Measurements from ENCODE around the gene ZNF548. TPM values are rescaled to one million over a fixed set of nuclear protein-coding genes. Genes with fewer than 3 reads are reported as not detected.

Gene ZNF548
- total RNA-seq, 4 donors from 2014 or later: 20.3 to 29.3 (median 23.5) TPM

- no peak for TF ChIP-seq POLR2A (IDR thresholded peaks at IDR 0.05)
- TF ChIP-seq, protein P1, sequence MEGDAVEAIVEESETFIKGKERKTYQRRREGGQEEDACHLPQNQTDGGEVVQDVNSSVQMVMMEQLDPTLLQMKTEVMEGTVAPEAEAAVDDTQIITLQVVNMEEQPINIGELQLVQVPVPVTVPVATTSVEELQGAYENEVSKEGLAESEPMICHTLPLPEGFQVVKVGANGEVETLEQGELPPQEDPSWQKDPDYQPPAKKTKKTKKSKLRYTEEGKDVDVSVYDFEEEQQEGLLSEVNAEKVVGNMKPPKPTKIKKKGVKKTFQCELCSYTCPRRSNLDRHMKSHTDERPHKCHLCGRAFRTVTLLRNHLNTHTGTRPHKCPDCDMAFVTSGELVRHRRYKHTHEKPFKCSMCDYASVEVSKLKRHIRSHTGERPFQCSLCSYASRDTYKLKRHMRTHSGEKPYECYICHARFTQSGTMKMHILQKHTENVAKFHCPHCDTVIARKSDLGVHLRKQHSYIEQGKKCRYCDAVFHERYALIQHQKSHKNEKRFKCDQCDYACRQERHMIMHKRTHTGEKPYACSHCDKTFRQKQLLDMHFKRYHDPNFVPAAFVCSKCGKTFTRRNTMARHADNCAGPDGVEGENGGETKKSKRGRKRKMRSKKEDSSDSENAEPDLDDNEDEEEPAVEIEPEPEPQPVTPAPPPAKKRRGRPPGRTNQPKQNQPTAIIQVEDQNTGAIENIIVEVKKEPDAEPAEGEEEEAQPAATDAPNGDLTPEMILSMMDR (IDR thresholded peaks at IDR 0.05): no peak
- H3K4me3 ChIP-seq (ENCODE audit: low read depth, poor library complexity, severe bottlenecking): peak within 1 kb of the TSS; percentile 77
- intact Hi-C loops (cut with DNase I; ENCODE audit: low total_unique reads): no loop called here
- WGBS, 2 donors: 1% methylated on average over 57 to 60 of the region's 61 CpGs
- DNase-seq (ENCODE audit: low spot score in 2 of 2): peak; percentile 100
Measured at GRCh38 chr19:57435062-57435978, 45.7 kb downstream of the ZNF548 start, which contains the start of gene ZNF749. Gene ZNF749 (plus strand): TSS chr19:57435325. CDS start chr19:57435579, 254 bp downstream.

DNA sequence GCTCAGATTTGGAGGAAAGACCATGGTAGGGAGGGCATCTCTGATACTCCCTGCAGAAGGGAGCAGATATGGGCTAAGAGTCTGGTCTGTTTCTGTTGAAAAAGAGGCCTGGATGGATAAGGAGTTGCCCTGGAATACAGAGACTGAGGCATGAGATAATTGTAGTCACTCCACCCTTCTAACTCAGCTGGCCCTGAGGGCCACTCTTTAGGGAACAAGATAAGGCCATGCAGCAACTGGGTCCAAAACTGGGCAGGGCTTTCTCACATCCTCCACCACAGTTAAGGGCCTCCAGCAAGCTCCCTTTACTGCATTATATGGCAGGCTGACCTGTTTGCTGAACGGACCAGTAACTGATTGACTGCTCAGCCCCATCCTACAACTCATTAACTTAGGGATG is 46.8 kb downstream of the ZNF548 start:
- no peak overlapping the region for H3K4me3 ChIP-seq (ENCODE audit: low read depth, poor library complexity, severe bottlenecking)
- intact Hi-C loops (cut with DNase I; ENCODE audit: low total_unique reads): no loop called here
- no peak for DNase-seq (ENCODE audit: low spot score in 2 of 2)
- TF ChIP-seq, protein P1 (IDR thresholded peaks at IDR 0.05): no peak
- TF ChIP-seq POLR2A (IDR thresholded peaks at IDR 0.05): no peak
- 68 to 73% methylated on average over 1 of the region's 1 CpG for WGBS, 2 donors

GRCh38 chr19:57437931-57438330 is 48.3 kb downstream of the ZNF548 start:
- DNase-seq (ENCODE audit: low spot score in 2 of 2): no peak
- no peak overlapping the region for H3K4me3 ChIP-seq (ENCODE audit: low read depth, poor library complexity, severe bottlenecking)
- intact Hi-C loops (cut with DNase I; ENCODE audit: low total_unique reads): no loop called here
- TF ChIP-seq, protein P1 (IDR thresholded peaks at IDR 0.05): no peak
- TF ChIP-seq POLR2A (IDR thresholded peaks at IDR 0.05): no peak
- 58 to 64% methylated on average over 4 of the region's 4 CpGs for WGBS, 2 donors

DNA sequence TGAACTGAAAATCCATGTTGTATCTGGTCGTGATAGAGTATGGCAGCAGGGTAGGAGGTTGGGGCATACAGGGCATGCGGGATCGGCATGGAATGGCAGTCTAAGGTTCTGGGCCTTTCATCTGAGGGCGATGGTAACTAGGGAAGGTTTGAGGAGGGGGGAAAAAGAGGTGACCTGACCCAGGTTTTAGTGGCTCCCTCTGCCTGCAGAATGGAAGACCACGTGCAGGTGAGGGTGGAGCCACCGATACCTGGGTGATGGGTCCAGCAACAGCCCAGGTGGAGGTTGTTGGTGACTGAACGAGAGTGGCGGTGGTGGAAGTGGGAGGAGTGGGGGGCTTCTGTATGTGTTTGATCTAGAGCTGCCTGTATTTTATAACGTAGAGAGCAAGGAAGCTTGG is 49.3 kb downstream of the ZNF548 start:
- no peak for DNase-seq (ENCODE audit: low spot score in 2 of 2)
- no peak overlapping the region for H3K4me3 ChIP-seq (ENCODE audit: low read depth, poor library complexity, severe bottlenecking)
- intact Hi-C loops (cut with DNase I; ENCODE audit: low total_unique reads): no loop called here
- WGBS, 2 donors: 90 to 92% methylated on average over 9 of the region's 9 CpGs
- no peak for TF ChIP-seq POLR2A (IDR thresholded peaks at IDR 0.05)
- TF ChIP-seq, protein P1 (IDR thresholded peaks at IDR 0.05): no peak

- no peak for DNase-seq (ENCODE audit: low spot score in 2 of 2)
- TF ChIP-seq POLR2A (IDR thresholded peaks at IDR 0.05): no peak
- TF ChIP-seq, protein P1 (IDR thresholded peaks at IDR 0.05): no peak
- WGBS, 2 donors: 85 to 91% methylated on average over 7 of the region's 7 CpGs
- no peak overlapping the region for H3K4me3 ChIP-seq (ENCODE audit: low read depth, poor library complexity, severe bottlenecking)
- intact Hi-C loops (cut with DNase I; ENCODE audit: low total_unique reads): no loop called here
Measured at GRCh38 chr19:57441979-57442752, 52.5 kb downstream of the ZNF548 start.
